ENCODE data around the gene USP6. TPM values are rescaled to one million over a fixed set of nuclear protein-coding genes. Genes with fewer than 3 reads are reported as not detected.
A peak's percentile ranks its signal among the peaks of the same experiment; 100 is the strongest.
"Not testable (repeated sequence)": the region's sequence is repeated elsewhere in the genome, so short reads cannot be mapped to it uniquely, and the experiment has no call there.

The USP6 gene
- total RNA-seq, 1 donor = not detected

- H3K4me2 ChIP-seq (ENCODE audit: insufficient read depth, low read length); H2AFZ ChIP-seq (ENCODE audit: low read length); H3K79me2 ChIP-seq (ENCODE audit: insufficient read depth, low read length); H3K4me3 ChIP-seq (ENCODE audit: insufficient read depth, low read length); H4K20me1 ChIP-seq (ENCODE audit: insufficient read depth, low read length); H3K36me3 ChIP-seq (ENCODE audit: insufficient read depth, low read length); H3K4me1 ChIP-seq (ENCODE audit: insufficient read depth, low read length); H3K27me3 ChIP-seq (ENCODE audit: insufficient read depth, low read length); H3K27ac ChIP-seq (ENCODE audit: low read depth, low read length); H3K9me3 ChIP-seq (ENCODE audit: low read depth, low read length): not testable (repeated sequence)
- DNase-seq (ENCODE audit: insufficient read length, low spot score, missing footprints) = peak; percentile 67
Observed at GRCh38 chr17:5135131-5135712, 19.4 kb downstream of the USP6 start.

GRCh38 chr17:5135726-5136579 is 20.1 kb downstream of the USP6 start:
- no peaks in the 10 kb centered on the region for H3K9me3 ChIP-seq (ENCODE audit: low read depth, low read length)
- H3K4me1 ChIP-seq (ENCODE audit: insufficient read depth, low read length) = no peaks in the 10 kb centered on the region
- H2AFZ ChIP-seq (ENCODE audit: low read length) = no peak overlapping the region
- H4K20me1 ChIP-seq (ENCODE audit: insufficient read depth, low read length) = no peaks in the 10 kb centered on the region
- no peaks in the 10 kb centered on the region for H3K27me3 ChIP-seq (ENCODE audit: insufficient read depth, low read length)
- peak; percentile 17 for DNase-seq (ENCODE audit: insufficient read length, low spot score, missing footprints)
- TF ChIP-seq CTCF (IDR thresholded peaks at IDR 0.05; ENCODE audit: extremely low read depth, low read depth, low read length) = no peak
- H3K4me2 ChIP-seq (ENCODE audit: insufficient read depth, low read length) = no peak overlapping the region
- no peaks in the 10 kb centered on the region for H3K79me2 ChIP-seq (ENCODE audit: insufficient read depth, low read length)
- no peaks in the 10 kb centered on the region for H3K36me3 ChIP-seq (ENCODE audit: insufficient read depth, low read length)
- no peak overlapping the region for H3K27ac ChIP-seq (ENCODE audit: low read depth, low read length)
- H3K4me3 ChIP-seq (ENCODE audit: insufficient read depth, low read length) = no peak overlapping the region

GRCh38 chr17:5136580-5137412 is 21.0 kb downstream of the USP6 start:
- not testable (repeated sequence) for H2AFZ ChIP-seq (ENCODE audit: low read length); H3K27ac ChIP-seq (ENCODE audit: low read depth, low read length); H3K79me2 ChIP-seq (ENCODE audit: insufficient read depth, low read length); H3K4me3 ChIP-seq (ENCODE audit: insufficient read depth, low read length); H3K36me3 ChIP-seq (ENCODE audit: insufficient read depth, low read length); H3K4me2 ChIP-seq (ENCODE audit: insufficient read depth, low read length); H3K27me3 ChIP-seq (ENCODE audit: insufficient read depth, low read length); H4K20me1 ChIP-seq (ENCODE audit: insufficient read depth, low read length); H3K4me1 ChIP-seq (ENCODE audit: insufficient read depth, low read length); H3K9me3 ChIP-seq (ENCODE audit: low read depth, low read length)
- DNase-seq (ENCODE audit: insufficient read length, low spot score, missing footprints) = peak; percentile 49

- H3K4me3 ChIP-seq (ENCODE audit: insufficient read depth, low read length); H2AFZ ChIP-seq (ENCODE audit: low read length); H3K27me3 ChIP-seq (ENCODE audit: insufficient read depth, low read length); H3K79me2 ChIP-seq (ENCODE audit: insufficient read depth, low read length); H3K4me1 ChIP-seq (ENCODE audit: insufficient read depth, low read length); H3K4me2 ChIP-seq (ENCODE audit: insufficient read depth, low read length); H4K20me1 ChIP-seq (ENCODE audit: insufficient read depth, low read length); H3K9me3 ChIP-seq (ENCODE audit: low read depth, low read length); H3K36me3 ChIP-seq (ENCODE audit: insufficient read depth, low read length); H3K27ac ChIP-seq (ENCODE audit: low read depth, low read length): not testable (repeated sequence)
- peak; percentile 41 for DNase-seq (ENCODE audit: insufficient read length, low spot score, missing footprints)
Observed at GRCh38 chr17:5137511-5138197, 21.8 kb downstream of the USP6 start.

- H3K79me2 ChIP-seq (ENCODE audit: insufficient read depth, low read length); H3K27me3 ChIP-seq (ENCODE audit: insufficient read depth, low read length); H4K20me1 ChIP-seq (ENCODE audit: insufficient read depth, low read length); H3K4me1 ChIP-seq (ENCODE audit: insufficient read depth, low read length); H3K36me3 ChIP-seq (ENCODE audit: insufficient read depth, low read length); H3K4me3 ChIP-seq (ENCODE audit: insufficient read depth, low read length); H3K27ac ChIP-seq (ENCODE audit: low read depth, low read length); DNase-seq (ENCODE audit: insufficient read length, low spot score, missing footprints); H2AFZ ChIP-seq (ENCODE audit: low read length); H3K4me2 ChIP-seq (ENCODE audit: insufficient read depth, low read length); H3K9me3 ChIP-seq (ENCODE audit: low read depth, low read length): not testable (repeated sequence)
Observed at GRCh38 chr17:5138198-5138544, 22.3 kb downstream of the USP6 start.
